AG04450 (cell line): ENCODE measurements around the gene IQCE. TPM values are rescaled to one million over a fixed set of nuclear protein-coding genes. Genes with fewer than 3 reads are reported as not detected.

Experiments
- CTCF ChIA-PET: fragments of 300-600, 350-600 bp; formaldehyde crosslinking; extraction: SDS; loops from one replicate; lab custom pipeline; 2022; ENCODE audit warnings: antibody characterized with exemption, inconsistent platforms; lab: Charles Lee
- POLR2A ChIA-PET: fragments of 350-600 bp; formaldehyde crosslinking; extraction: SDS; loops from one replicate; lab custom pipeline; 2021; ENCODE audit warnings: antibody characterized with exemption, inconsistent platforms; lab: Yijun Ruan, JAX
- DNase-seq: peaks from one replicate; pipeline ENCODE4 v3.0.0-alpha.2; 2011; ENCODE audit warnings: low read depth, low spot score
- H3K27ac ChIP-seq: one replicate; pipeline ENCODE4 v1.5.1; 2012; ENCODE audit warnings: low read depth, low read length, control low read depth
- H3K27me3 ChIP-seq: one replicate; pipeline ENCODE4 v1.6.0; 2012; ENCODE audit warnings: low read length; ENCODE audit not compliant: control insufficient read depth, insufficient read depth
- H3K4me3 ChIP-seq: 2 replicates; pipeline ENCODE4 v1.5.1; 2011; ENCODE audit warnings: mild to moderate bottlenecking, low read depth, low read length, control low read depth
- H3K9me3 ChIP-seq: 2 replicates; pipeline ENCODE4 v1.5.1; 2012; ENCODE audit warnings: low read length; ENCODE audit not compliant: control insufficient read depth, insufficient read depth
- polyA plus RNA-seq: library from polyadenylated mRNA; depleted of rRNA; stranded (reverse); fragments of >200 nt; gene quantifications from 2 replicates; pipeline ENCODE4 v1.2.3, GENCODE V29; 2011
- TF ChIP-seq, protein P1 (sequence below): IDR thresholded peaks from 2 replicates; pipeline ENCODE4 v1.5.1; 2011; ENCODE audit warnings: low read depth, low read length, control low read depth, inconsistent platforms

The IQCE gene
- polyA plus RNA-seq, 1 experiment: 6.8 TPM

- ChIA-PET POLR2A (interaction anchor here (0.6 kb wide), 1 partner anchor 29 kb away, joined by 3 read pairs; no protein-coding TSS in a partner anchor), CTCF (interaction anchor here (1.1 kb wide), 1 partner anchor 72 kb away, joined by 4 read pairs; no protein-coding TSS in a partner anchor)
- Histone ChIP-seq H3K9me3 (no peaks in the 10 kb centered on the region; the same call in 1 of the 2 replicates), H3K4me3 (no peak overlapping the region), H3K27me3 (no peaks in the 10 kb centered on the region), H3K27ac (peak overlapping the region; percentile 73)
- no peak for DNase-seq
- TF ChIP-seq, protein P1, sequence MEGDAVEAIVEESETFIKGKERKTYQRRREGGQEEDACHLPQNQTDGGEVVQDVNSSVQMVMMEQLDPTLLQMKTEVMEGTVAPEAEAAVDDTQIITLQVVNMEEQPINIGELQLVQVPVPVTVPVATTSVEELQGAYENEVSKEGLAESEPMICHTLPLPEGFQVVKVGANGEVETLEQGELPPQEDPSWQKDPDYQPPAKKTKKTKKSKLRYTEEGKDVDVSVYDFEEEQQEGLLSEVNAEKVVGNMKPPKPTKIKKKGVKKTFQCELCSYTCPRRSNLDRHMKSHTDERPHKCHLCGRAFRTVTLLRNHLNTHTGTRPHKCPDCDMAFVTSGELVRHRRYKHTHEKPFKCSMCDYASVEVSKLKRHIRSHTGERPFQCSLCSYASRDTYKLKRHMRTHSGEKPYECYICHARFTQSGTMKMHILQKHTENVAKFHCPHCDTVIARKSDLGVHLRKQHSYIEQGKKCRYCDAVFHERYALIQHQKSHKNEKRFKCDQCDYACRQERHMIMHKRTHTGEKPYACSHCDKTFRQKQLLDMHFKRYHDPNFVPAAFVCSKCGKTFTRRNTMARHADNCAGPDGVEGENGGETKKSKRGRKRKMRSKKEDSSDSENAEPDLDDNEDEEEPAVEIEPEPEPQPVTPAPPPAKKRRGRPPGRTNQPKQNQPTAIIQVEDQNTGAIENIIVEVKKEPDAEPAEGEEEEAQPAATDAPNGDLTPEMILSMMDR: no peak
Measured at GRCh38 chr7:2638224-2638991, 79.6 kb downstream of the IQCE start.

- no peak for DNase-seq
- H3K27ac ChIP-seq: peak overlapping the region; percentile 73
- CTCF ChIA-PET: no interaction called here
- TF ChIP-seq, protein P1: no peak
- no peak overlapping the region for H3K4me3 ChIP-seq
- no peaks in the 10 kb centered on the region for H3K27me3 ChIP-seq
- H3K9me3 ChIP-seq: no peaks in the 10 kb centered on the region; the same call in 1 of the 2 replicates
- POLR2A ChIA-PET: no interaction called here
Measured at GRCh38 chr7:2639181-2639681, 80.5 kb downstream of the IQCE start.

- H3K4me3 ChIP-seq: no peak overlapping the region
- H3K27me3 ChIP-seq: no peaks in the 10 kb centered on the region
- ChIA-PET POLR2A (no interaction called here), CTCF (no interaction called here)
- peak overlapping the region; percentile 21 for H3K27ac ChIP-seq
- DNase-seq: no peak
- H3K9me3 ChIP-seq: no peaks in the 10 kb centered on the region; the same call in 1 of the 2 replicates
- TF ChIP-seq, protein P1: no peak
Measured at GRCh38 chr7:2639695-2640481, 81.1 kb downstream of the IQCE start.

GRCh38 chr7:2640482-2640830 lies 81.7 kb downstream of the IQCE start:
- Histone ChIP-seq H3K27me3 (no peaks in the 10 kb centered on the region), H3K27ac (peak overlapping the region; percentile 21), H3K9me3 (no peaks in the 10 kb centered on the region; the same call in 1 of the 2 replicates), H3K4me3 (no peak overlapping the region)
- no peak for DNase-seq
- TF ChIP-seq, protein P1: no peak
- ChIA-PET CTCF (no interaction called here), POLR2A (no interaction called here)
